Suprapubic skin (tissue), 4 donors: ENCODE results near the gene IFNB1.

ENCODE experiments used
- CTCF ChIP-seq, 2 donors: fragments of 200-600 bp in 1 of 2; fragments of 450-650 bp in 1 of 2; sonication (generic) in 1 of 2; IDR thresholded peaks; one replicate each; pipeline ENCODE4 v1.5.1; 2016 to 2019; ENCODE audit warnings: antibody characterized with exemption in 2 of 2, mild to moderate bottlenecking in 1 of 2, moderate library complexity in 1 of 2
- POLR2A ChIP-seq, 2 donors: fragments of 450-650 bp; IDR thresholded peaks; one replicate each; pipeline ENCODE4 v1.6.1; 2017; ENCODE audit warnings: antibody characterized with exemption in 2 of 2, mild to moderate bottlenecking in 2 of 2, moderate library complexity in 2 of 2
- POLR2AphosphoS5 ChIP-seq, 3 donors: sonication (generic); formaldehyde crosslinking; IDR thresholded peaks; one replicate each; pipeline ENCODE4 v1.6.1; 2017; ENCODE audit warnings: antibody characterized with exemption in 3 of 3

DNA sequence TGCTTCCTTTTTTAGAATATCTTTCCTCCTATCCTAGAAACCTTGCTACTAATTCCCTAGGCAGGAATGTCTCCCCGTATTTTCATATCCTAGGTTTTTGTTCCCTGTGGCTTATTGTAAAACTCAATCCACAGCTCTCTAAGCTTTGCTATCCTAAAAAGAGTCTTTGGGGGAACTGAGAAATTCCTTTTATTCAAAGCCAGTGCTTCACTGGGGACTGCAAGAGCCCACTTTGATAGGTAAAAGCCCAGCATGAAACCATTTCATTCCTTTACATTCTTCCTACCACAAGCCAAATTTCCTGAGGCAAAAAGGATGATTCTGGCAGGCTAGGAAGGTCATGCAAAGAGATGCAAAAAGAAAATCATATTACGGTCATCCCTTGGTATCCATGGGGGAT, 40.5 kb downstream of the IFNB1 start:
- TF ChIP-seq CTCF (IDR thresholded peaks at IDR 0.05): no peak
- TF ChIP-seq POLR2A (IDR thresholded peaks at IDR 0.05): no peak
- TF ChIP-seq POLR2AphosphoS5 (IDR thresholded peaks at IDR 0.05): no peak
